Measurements from ENCODE around the gene TSKS. TPM values are rescaled to one million over a fixed set of nuclear protein-coding genes. Genes with fewer than 3 reads are reported as not detected.

TSKS gene, protein sequence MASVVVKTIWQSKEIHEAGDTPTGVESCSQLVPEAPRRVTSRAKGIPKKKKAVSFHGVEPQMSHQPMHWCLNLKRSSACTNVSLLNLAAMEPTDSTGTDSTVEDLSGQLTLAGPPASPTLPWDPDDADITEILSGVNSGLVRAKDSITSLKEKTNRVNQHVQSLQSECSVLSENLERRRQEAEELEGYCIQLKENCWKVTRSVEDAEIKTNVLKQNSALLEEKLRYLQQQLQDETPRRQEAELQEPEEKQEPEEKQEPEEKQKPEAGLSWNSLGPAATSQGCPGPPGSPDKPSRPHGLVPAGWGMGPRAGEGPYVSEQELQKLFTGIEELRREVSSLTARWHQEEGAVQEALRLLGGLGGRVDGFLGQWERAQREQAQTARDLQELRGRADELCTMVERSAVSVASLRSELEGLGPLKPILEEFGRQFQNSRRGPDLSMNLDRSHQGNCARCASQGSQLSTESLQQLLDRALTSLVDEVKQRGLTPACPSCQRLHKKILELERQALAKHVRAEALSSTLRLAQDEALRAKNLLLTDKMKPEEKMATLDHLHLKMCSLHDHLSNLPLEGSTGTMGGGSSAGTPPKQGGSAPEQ
- 100 to 1,000 TPM in 1 of 2 donors, 10 to 100 TPM in 1; 65.3 to 101 TPM for total RNA-seq
- 137 TPM for polyA plus RNA-seq (ENCODE audit: insufficient read depth, low read depth, low replicate concordance)
- long read RNA-seq, donor 1 = 0 reads
- long read RNA-seq, donor 2 = 0 reads

DNA sequence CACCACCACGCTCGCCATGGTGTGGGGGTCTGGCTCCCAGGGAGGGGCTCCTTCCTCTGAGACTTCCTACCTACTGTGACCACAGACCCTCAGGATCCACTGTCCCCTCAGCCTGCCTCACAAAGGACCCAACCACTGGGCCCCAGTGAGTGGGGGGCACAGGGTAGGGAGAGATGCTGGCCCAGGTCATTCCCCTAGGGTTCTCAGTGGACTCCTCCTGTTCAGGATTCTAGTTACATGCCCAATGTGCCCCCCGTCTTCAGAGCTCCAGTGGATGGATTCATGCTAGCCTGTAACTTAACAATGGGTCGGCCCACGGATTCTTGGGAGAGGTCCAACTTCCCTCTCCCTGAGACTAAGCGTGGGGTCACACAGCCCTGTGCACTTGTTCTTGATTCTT, at the start of gene TSKS:
TSS of gene TSKS (minus strand) at position 77 of the 400 bp plus-strand sequence. CDS start at position 18, 59 bp downstream.
- TF ChIP-seq, protein P1, sequence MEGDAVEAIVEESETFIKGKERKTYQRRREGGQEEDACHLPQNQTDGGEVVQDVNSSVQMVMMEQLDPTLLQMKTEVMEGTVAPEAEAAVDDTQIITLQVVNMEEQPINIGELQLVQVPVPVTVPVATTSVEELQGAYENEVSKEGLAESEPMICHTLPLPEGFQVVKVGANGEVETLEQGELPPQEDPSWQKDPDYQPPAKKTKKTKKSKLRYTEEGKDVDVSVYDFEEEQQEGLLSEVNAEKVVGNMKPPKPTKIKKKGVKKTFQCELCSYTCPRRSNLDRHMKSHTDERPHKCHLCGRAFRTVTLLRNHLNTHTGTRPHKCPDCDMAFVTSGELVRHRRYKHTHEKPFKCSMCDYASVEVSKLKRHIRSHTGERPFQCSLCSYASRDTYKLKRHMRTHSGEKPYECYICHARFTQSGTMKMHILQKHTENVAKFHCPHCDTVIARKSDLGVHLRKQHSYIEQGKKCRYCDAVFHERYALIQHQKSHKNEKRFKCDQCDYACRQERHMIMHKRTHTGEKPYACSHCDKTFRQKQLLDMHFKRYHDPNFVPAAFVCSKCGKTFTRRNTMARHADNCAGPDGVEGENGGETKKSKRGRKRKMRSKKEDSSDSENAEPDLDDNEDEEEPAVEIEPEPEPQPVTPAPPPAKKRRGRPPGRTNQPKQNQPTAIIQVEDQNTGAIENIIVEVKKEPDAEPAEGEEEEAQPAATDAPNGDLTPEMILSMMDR (IDR thresholded peaks at IDR 0.05) = no peak
- no peak for TF ChIP-seq POLR2A (IDR thresholded peaks at IDR 0.05)
- Histone ChIP-seq H3K4me1 (peaks cover 35% of the 10 kb centered on the region), H3K27ac (peak within 1 kb of the TSS; percentile 78 to 83), H3K9me3 (no peaks in the 10 kb centered on the region), H3K27me3 (no peaks in the 10 kb centered on the region), H3K4me3 (no peak within 1 kb of the TSS), H3K36me3 (ENCODE audit: low read depth, missing control alignments) (no peaks in the 10 kb centered on the region)
- WGBS, 2 donors = 84% methylated on average over 6 of the region's 6 CpGs
- DNase-seq = no peak
- intact Hi-C loops (cut with DNase I; ENCODE audit: low total_unique reads) = no loop called here

DNA sequence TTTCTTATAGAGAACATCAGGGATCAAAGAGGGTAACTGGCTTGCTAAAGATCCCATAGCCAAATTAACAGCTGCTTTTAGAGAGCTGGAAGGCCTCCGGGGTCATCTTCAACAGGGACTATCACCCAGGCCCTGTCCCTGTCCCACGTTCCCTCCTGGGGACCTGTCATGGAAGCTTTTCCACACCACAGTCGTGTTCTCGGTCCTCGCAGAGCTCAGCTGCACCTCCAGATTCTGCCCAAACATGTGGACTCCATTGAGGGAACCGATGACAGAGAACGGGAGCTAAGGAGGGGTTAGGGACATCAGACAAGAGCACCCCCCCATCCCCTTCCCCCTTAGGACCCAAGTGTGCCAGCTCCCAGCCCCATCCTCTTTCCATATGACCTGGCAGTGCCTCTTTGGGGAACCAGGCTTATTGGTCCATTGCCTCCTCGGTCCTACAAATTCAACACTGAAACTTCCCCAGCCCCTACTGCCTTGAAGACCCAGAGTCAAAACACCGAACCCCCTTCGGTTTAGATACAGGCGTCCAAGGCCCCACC, 49.4 kb upstream of the TSKS start:
- DNase-seq = no peak
- intact Hi-C loops (cut with DNase I; ENCODE audit: low total_unique reads) = no loop called here
- Histone ChIP-seq H3K27me3 (no peaks in the 10 kb centered on the region), H3K27ac (peak overlapping the region; percentile 85 to 95), H3K4me3 (peak overlapping the region; percentile 69 to 74), H3K36me3 (ENCODE audit: low read depth, missing control alignments) (no peaks in the 10 kb centered on the region), H3K9me3 (no peaks in the 10 kb centered on the region), H3K4me1 (peaks cover 30% of the 10 kb centered on the region)
- TF ChIP-seq, protein P1 (IDR thresholded peaks at IDR 0.05) = no peak
- no peak for TF ChIP-seq POLR2A (IDR thresholded peaks at IDR 0.05)
- WGBS, 2 donors = 32 to 55% methylated on average over 7 to 11 of the region's 11 CpGs

DNA sequence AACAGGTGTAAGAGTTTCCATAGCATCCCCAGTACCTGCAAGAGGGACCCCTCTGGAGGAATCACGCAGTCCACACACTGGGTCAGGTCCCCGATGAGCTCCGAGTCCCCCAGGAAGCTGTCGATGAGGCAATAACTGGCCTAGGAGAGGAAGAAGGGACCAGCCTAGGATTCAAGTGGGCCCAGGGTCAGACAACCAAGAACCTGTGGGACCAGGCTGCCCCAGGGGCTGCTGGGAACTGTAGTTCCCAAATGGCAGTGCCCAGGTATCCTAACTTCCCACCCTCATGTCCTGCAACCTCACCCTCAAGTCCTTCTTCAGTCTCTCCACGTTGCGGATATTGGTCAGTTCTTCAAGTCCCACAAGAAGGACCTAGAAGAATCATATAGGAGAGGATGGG, 48.2 kb upstream of the TSKS start:
- H3K27ac ChIP-seq = no peak overlapping the region
- TF ChIP-seq, protein P1 (IDR thresholded peaks at IDR 0.05) = no peak
- no peak for TF ChIP-seq POLR2A (IDR thresholded peaks at IDR 0.05)
- no peaks in the 10 kb centered on the region for H3K27me3 ChIP-seq
- H3K9me3 ChIP-seq = no peaks in the 10 kb centered on the region
- intact Hi-C loops (cut with DNase I; ENCODE audit: low total_unique reads) = no loop called here
- H3K4me1 ChIP-seq = peaks cover 30% of the 10 kb centered on the region
- no peaks in the 10 kb centered on the region for H3K36me3 ChIP-seq (ENCODE audit: low read depth, missing control alignments)
- 93 to 96% methylated on average over 6 of the region's 6 CpGs for WGBS, 2 donors
- DNase-seq = no peak
- H3K4me3 ChIP-seq = no peak overlapping the region

DNA sequence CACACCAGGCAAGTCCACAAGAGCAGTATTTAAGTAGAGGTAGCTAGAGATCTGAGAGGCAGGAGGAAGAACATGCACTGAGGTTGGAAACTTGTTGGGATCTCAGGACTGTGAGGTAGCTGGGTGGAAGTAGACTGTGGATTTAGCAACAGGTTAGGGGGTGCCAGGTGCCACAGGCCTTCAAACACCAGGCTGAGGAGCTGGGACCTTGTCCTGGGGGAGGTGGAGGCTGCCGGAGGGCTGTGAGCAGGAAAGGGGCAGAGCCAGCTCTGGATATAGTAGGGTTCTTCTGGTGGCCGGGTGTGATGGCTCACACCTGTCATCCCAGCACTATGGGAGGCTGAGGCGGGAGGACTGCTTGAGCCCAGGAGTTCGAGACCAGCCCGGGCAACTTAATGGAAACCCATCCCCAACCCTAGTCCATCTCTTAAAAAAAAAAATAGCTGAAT, 46.9 kb upstream of the TSKS start:
- H3K27ac ChIP-seq = peak overlapping the region; percentile 71 to 88
- no peak for TF ChIP-seq POLR2A (IDR thresholded peaks at IDR 0.05)
- TF ChIP-seq, protein P1 (IDR thresholded peaks at IDR 0.05) = no peak
- H3K36me3 ChIP-seq (ENCODE audit: low read depth, missing control alignments) = no peaks in the 10 kb centered on the region
- no peak for DNase-seq
- WGBS, 2 donors = 88 to 100% methylated on average over 3 to 5 of the region's 5 CpGs
- no peaks in the 10 kb centered on the region for H3K9me3 ChIP-seq
- peak overlapping the region; percentile 59 to 68 for H3K4me3 ChIP-seq
- no peaks in the 10 kb centered on the region for H3K27me3 ChIP-seq
- H3K4me1 ChIP-seq = peaks cover 30% of the 10 kb centered on the region
- intact Hi-C loops (cut with DNase I; ENCODE audit: low total_unique reads) = no loop called here

All from testis (tissue), 5 donors.